K562 (cell line): ENCODE measurements around the gene LHPP. TPM values are rescaled to one million over a fixed set of nuclear protein-coding genes. Genes with fewer than 3 reads are reported as not detected.

Source experiments
- ATAC-seq: fragments of 200-7000 bp; cut with Tn5 transposase; 3 replicates; pipeline ENCODE4 v1.9.1; 2020; ENCODE audit warnings: moderate library complexity
- BruUV-seq: library from RNA; stranded (reverse); fragments of 400-500 nt; replicated peaks from 2 replicates; lab custom pipeline; 2021; lab: Mats Ljungman, UMichigan
- CTCF ChIA-PET: fragments of 300-600 bp; formaldehyde crosslinking; extraction: SDS; loops from one replicate; lab custom pipeline; 2021; ENCODE audit warnings: low intra/inter-chr PET ratio; lab: Yijun Ruan, JAX
- POLR2A ChIA-PET: fragments of 300-600, 350-650 bp; sonication (Branson Sonifier 250); formaldehyde crosslinking; extraction: SDS; loops from one replicate; lab custom pipeline; 2021; ENCODE audit warnings: antibody characterized with exemption, inconsistent platforms; lab: Yijun Ruan, JAX
- DNase-seq, 4 experiments: peaks; one replicate each; pipeline versions ENCODE4 v3.0.0 to v3.0.0-alpha.2; 2011 to 2018; ENCODE audit warnings: low spot score in 3 of 4, mixed read lengths in 3 of 4; ENCODE audit errors: extremely low read depth in 1 of 4
- FAIRE-seq: peaks from 2 replicates; lab custom pipeline; 2011; peaks lifted over from hg19 to GRCh38; lab: Jason Lieb, UNC
- H2AFZ ChIP-seq: 2 replicates; pipeline ENCODE4 v1.6.0; 2011; ENCODE audit warnings: low read depth, low read length, control low read depth, inconsistent platforms
- H3K27ac ChIP-seq: fragments of 200-600 bp; 3 replicates; pipeline ENCODE4 v1.8.0; 2011; ENCODE audit warnings: low read depth, mild to moderate bottlenecking, control low read depth, inconsistent platforms, low read length, moderate library complexity, mixed read lengths; ENCODE audit errors: extremely low read depth
- H3K27me3 ChIP-seq, 2 experiments: fragments of 300-600 bp in 1 of 2; 2 replicates in 1 of 2; 3 replicates in 1 of 2; pipeline versions ENCODE4 v1.6.0 to v1.8.0; 2011; ENCODE audit warnings: inconsistent platforms in 2 of 2, low read length in 2 of 2, mild to moderate bottlenecking in 1 of 2, mixed read lengths in 1 of 2, moderate library complexity in 1 of 2; ENCODE audit not compliant: control insufficient read depth in 2 of 2, insufficient read depth in 2 of 2
- H3K36me3 ChIP-seq: fragments of 300-600 bp; 3 replicates; pipeline ENCODE4 v1.8.0; 2011; ENCODE audit warnings: mild to moderate bottlenecking, low read length, inconsistent platforms; ENCODE audit not compliant: control insufficient read depth, insufficient read depth
- H3K4me1 ChIP-seq, 2 experiments: fragments of 200-600 bp in 1 of 2; replicated peaks in 1 of 2; 2 replicates in 1 of 2; 3 replicates in 1 of 2; pipeline versions ENCODE4 v1.5.1 to v1.8.0; 2011; ENCODE audit warnings: inconsistent platforms in 2 of 2, low read length in 2 of 2, mild to moderate bottlenecking in 1 of 2, mixed read lengths in 1 of 2, moderate library complexity in 1 of 2; ENCODE audit not compliant: control insufficient read depth in 2 of 2, insufficient read depth in 2 of 2
- H3K4me2 ChIP-seq: 2 replicates; pipeline ENCODE4 v1.6.1; 2011; ENCODE audit warnings: low read length, control low read depth, inconsistent platforms, mixed read lengths; ENCODE audit not compliant: insufficient read depth
- H3K4me3 ChIP-seq: fragments of 200-600 bp; sonication (generic), shearing (Covaris generic); 2 replicates; pipeline ENCODE4 v1.5.1; 2016; ENCODE audit warnings: control low read depth, inconsistent platforms
- H3K79me2 ChIP-seq: fragments of 200-600 bp; 3 replicates; pipeline ENCODE4 v1.8.0; 2011; ENCODE audit warnings: low read length, inconsistent platforms; ENCODE audit not compliant: control insufficient read depth, insufficient read depth
- H3K9ac ChIP-seq, 2 experiments: 2 replicates each; pipeline versions ENCODE4 v1.6.0 to v1.6.1; 2011; ENCODE audit warnings: low read depth in 2 of 2, low read length in 2 of 2, control low read depth in 1 of 2, inconsistent platforms in 1 of 2, mild to moderate bottlenecking in 1 of 2, mixed read lengths in 1 of 2; ENCODE audit not compliant: insufficient read depth in 1 of 2
- H3K9me1 ChIP-seq: one replicate; pipeline ENCODE4 v1.6.0; 2011; ENCODE audit warnings: inconsistent platforms, mild to moderate bottlenecking, low read length, moderate library complexity; ENCODE audit not compliant: control insufficient read depth, insufficient read depth
- H3K9me3 ChIP-seq: replicated peaks from 2 replicates; pipeline ENCODE4 v1.5.1; 2011; ENCODE audit warnings: low read depth, low read length, inconsistent platforms; ENCODE audit not compliant: control insufficient read depth, insufficient read depth
- H4K20me1 ChIP-seq: replicated peaks from 2 replicates; pipeline ENCODE4 v1.6.1; 2011; ENCODE audit warnings: low read length, inconsistent platforms, mixed read lengths; ENCODE audit not compliant: control insufficient read depth, insufficient read depth
- BCOR ChIP-seq: fragments of 450-650 bp; IDR thresholded peaks from 2 replicates; pipeline ENCODE4 v1.6.1; 2016
- FOXJ3 ChIP-seq: sonication (generic); formaldehyde crosslinking; IDR thresholded peaks from 2 replicates; pipeline ENCODE4 v1.4.0; 2020; ENCODE audit warnings: mild to moderate bottlenecking, missing genetic modification reagents
- FOXM1 ChIP-seq, 2 experiments: fragments of 450-650 bp in 1 of 2; sonication (generic) in 1 of 2; formaldehyde crosslinking in 1 of 2; IDR thresholded peaks; 2 replicates each; pipeline versions ENCODE4 v1.6.1 to v1.9.0; 2017 to 2022; ENCODE audit warnings: low read depth in 2 of 2, mild to moderate bottlenecking in 2 of 2, missing genetic modification reagents in 1 of 2, moderate library complexity in 1 of 2
- MEIS2 ChIP-seq: fragments of 450-650 bp; IDR thresholded peaks from 2 replicates; pipeline ENCODE4 v1.6.1; 2014; ENCODE audit warnings: mild to moderate bottlenecking; ENCODE audit not compliant: partially characterized antibody
- RBFOX2 ChIP-seq: fragments of 200-400 bp; formaldehyde crosslinking; IDR thresholded peaks from 2 replicates; pipeline ENCODE4 v1.6.1; 2017; ENCODE audit warnings: low read depth, mild to moderate bottlenecking, low read length, moderate library complexity
- TCF7 ChIP-seq: sonication (generic); IDR thresholded peaks from 2 replicates; pipeline ENCODE4 v1.6.1; 2016; ENCODE audit warnings: antibody characterized with exemption, borderline replicate concordance
- TEAD4 ChIP-seq, 2 experiments: sonication (generic) in 1 of 2; formaldehyde crosslinking in 1 of 2; IDR thresholded peaks; 2 replicates each; pipeline versions ENCODE4 v1.6.1 to v1.8.0; 2012 to 2022; ENCODE audit warnings: borderline replicate concordance in 1 of 2, inconsistent platforms in 1 of 2, low read length in 1 of 2, mild to moderate bottlenecking in 1 of 2, missing genetic modification reagents in 1 of 2
- ZFP1 ChIP-seq: fragments of 450-650 bp; formaldehyde crosslinking; IDR thresholded peaks from 2 replicates; pipeline ENCODE4 v1.4.0; 2020; ENCODE audit warnings: mild to moderate bottlenecking, mixed read lengths
- ZNF311 ChIP-seq: fragments of 250-450 bp; sonication (Bioruptor Pico); IDR thresholded peaks from 2 replicates; pipeline ENCODE4 v1.4.0; 2020; ENCODE audit warnings: mild to moderate bottlenecking, moderate library complexity
- ZNF79 ChIP-seq: fragments of 250-450 bp; sonication (Bioruptor Pico); IDR thresholded peaks from 2 replicates; pipeline ENCODE4 v1.4.0; 2020; ENCODE audit warnings: low read depth, mild to moderate bottlenecking, moderate library complexity
- WGBS: fragments of 100-300 bp; shearing (Covaris generic); methylation state at CpG from one replicate; pipeline ENCODE4 v1.1.6; 2016; ENCODE audit warnings: low coverage, mixed read lengths; ENCODE audit not compliant: insufficient coverage; ENCODE audit errors: missing lambda C conversion rate; 5-methylcytosine and 5-hydroxymethylcytosine counted together
- in situ Hi-C: fragments of 300-500 bp; cut with MboI; formaldehyde crosslinking; loops from 4 replicates; pipeline ENCODE4 v1.15.0; 2018; ENCODE audit warnings: inconsistent platforms, mixed read lengths
- intact Hi-C: fragments of 100-400 bp; cut with micrococcal nuclease; formaldehyde crosslinking; loops from 2 replicates; pipeline ENCODE4 v1.14.2; 2022
- polyA plus RNA-seq, 8 experiments: library from polyadenylated mRNA; depleted of rRNA in 4 of 8; stranded (reverse) in 5 of 8; unstranded in 3 of 8; fragments of >200 nt; fragmentation: Nextera tagmentation in 2 of 8; fragmentation: Illumina TruSeq in 1 of 8; extraction: Ambion mirVana in 2 of 8; extraction: Trizol in 1 of 8; gene quantifications; 2 replicates each; pipeline versions ENCODE4 v1.2.1 to v1.2.3, GENCODE V29; 2011 to 2014; ENCODE audit warnings: inconsistent platforms in 1 of 8, missing spikeins in 1 of 8
- total RNA-seq, 7 experiments: library from RNA; depleted of rRNA in 6 of 7; stranded (reverse); fragments of >200 nt in 6 of 7; fragmentation: Illumina TruSeq in 2 of 7; extraction: Trizol in 2 of 7; gene quantifications; 2 replicates each; pipeline versions ENCODE4 v1.2.1 to v1.2.3, GENCODE V29; 2011 to 2021; ENCODE audit warnings: low replicate concordance in 1 of 7
- TF ChIP-seq, protein P1 (sequence below): sonication (generic); formaldehyde crosslinking; IDR thresholded peaks from 2 replicates; pipeline ENCODE4 v1.8.0; 2023; ENCODE audit warnings: mild to moderate bottlenecking, missing genetic modification reagents
- TF ChIP-seq, protein P2 (sequence below): fragments of 450-650 bp; IDR thresholded peaks from 2 replicates; pipeline ENCODE4 v1.7.1; 2018; ENCODE audit warnings: mild to moderate bottlenecking, low read depth; ENCODE audit not compliant: partially characterized antibody
- TF ChIP-seq, protein P3 (sequence below): sonication (generic); formaldehyde crosslinking; IDR thresholded peaks from 2 replicates; pipeline ENCODE4 v1.8.0; 2023; ENCODE audit warnings: mild to moderate bottlenecking, missing genetic modification reagents

LHPP gene
- total and polyA plus RNA-seq, 9 of the 15 experiments (the other 6 are each of a cell fraction or from before 2014, with no cell fraction given) = 0.34 to 7.4 (median 3.0) TPM

DNA sequence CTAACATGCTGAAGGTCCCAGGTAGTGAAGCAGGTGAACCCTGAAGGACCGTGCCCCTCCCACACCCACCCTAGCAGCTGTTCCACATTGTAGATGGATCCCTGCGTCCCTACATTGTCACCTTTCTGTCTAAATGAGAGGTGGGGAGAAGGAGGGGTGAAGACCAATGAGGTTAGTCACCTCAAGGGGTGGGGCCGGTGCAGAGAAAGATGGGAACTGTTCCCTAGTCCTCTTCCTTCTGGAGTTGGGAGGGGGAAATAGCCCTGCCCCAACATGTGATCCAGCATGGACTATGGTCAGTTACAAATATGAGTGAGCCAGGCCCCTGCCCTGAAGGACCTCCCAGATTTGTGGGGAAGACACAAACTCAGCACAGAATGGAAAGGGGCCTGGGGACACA lies 124.5 kb downstream of the LHPP start (continued):
- no peak for TF ChIP-seq TEAD4 (IDR thresholded peaks at IDR 0.05; ENCODE audit: low read length)
- no peak for TF ChIP-seq TEAD4 (CRISPR knock-in tag; IDR thresholded peaks at IDR 0.05; ENCODE audit: borderline replicate concordance)
- no peak for TF ChIP-seq FOXM1 (IDR thresholded peaks at IDR 0.05; ENCODE audit: low read depth)
- no peak for TF ChIP-seq FOXM1 (CRISPR knock-in tag; IDR thresholded peaks at IDR 0.05; ENCODE audit: low read depth)
- no peak for TF ChIP-seq ZNF311 (CRISPR knock-in tag)
- TF ChIP-seq ZFP1 (CRISPR knock-in tag) = no peak
- TF ChIP-seq BCOR = no peak
- TF ChIP-seq, all 486 proteins: peak for 0

DNA sequence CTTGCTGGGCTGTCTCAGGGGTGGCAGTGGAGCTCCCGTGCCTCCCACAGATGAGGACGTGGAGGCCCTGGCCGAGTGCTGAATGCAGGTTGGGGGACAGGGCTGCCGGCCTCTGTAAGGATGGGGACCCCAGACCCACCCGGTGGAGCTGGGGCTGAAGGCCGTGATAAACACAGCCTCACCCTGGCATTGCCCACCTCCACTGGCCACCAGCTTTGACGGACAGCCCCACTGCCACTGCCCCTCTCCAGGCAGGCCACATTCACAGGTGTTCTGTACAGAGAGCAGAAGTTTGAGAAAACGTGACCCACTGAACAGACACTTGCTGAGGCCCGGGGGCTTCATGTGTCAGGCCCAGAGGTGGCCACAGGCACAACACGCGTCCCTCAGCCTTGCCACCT lies 126.2 kb downstream of the LHPP start:
- peaks cover 0 to 8% of the 10 kb centered on the region in 2 experiments; a peak in 3 of 5 replicates for H3K27me3 ChIP-seq
- in situ Hi-C loops (no loop called here), intact Hi-C loops (loop anchor here (2.0 kb wide), 1 partner anchor 129 kb away; no protein-coding TSS in a partner anchor)
- H3K9me3 ChIP-seq = no peaks in the 10 kb centered on the region
- no peaks in the 10 kb centered on the region for H3K36me3 ChIP-seq
- peaks cover 5% of the 10 kb centered on the region for H3K9me1 ChIP-seq
- no peak overlapping the region for H2AFZ ChIP-seq
- ATAC-seq (no peak), DNase-seq (no peak), FAIRE-seq (no peak)
- CTCF ChIA-PET = no interaction called here
- peaks cover 10% of the 10 kb centered on the region; the same call in 1 of the 2 replicates for H4K20me1 ChIP-seq
- no TSS peak for BruUV-seq
- no peak overlapping the region for H3K27ac ChIP-seq
- peaks cover 15 to 35% of the 10 kb centered on the region in 2 experiments for H3K4me1 ChIP-seq
- H3K4me2 ChIP-seq = no peak overlapping the region
- POLR2A ChIA-PET = no interaction called here
- H3K79me2 ChIP-seq = no peaks in the 10 kb centered on the region
- peak overlapping the region in 1 of 2 experiments; percentile 64; a peak in 1 of 4 replicates for H3K9ac ChIP-seq
- WGBS = 68% methylated on average over 8 of the region's 11 CpGs
- no peak overlapping the region for H3K4me3 ChIP-seq
- TF ChIP-seq, protein P1, sequence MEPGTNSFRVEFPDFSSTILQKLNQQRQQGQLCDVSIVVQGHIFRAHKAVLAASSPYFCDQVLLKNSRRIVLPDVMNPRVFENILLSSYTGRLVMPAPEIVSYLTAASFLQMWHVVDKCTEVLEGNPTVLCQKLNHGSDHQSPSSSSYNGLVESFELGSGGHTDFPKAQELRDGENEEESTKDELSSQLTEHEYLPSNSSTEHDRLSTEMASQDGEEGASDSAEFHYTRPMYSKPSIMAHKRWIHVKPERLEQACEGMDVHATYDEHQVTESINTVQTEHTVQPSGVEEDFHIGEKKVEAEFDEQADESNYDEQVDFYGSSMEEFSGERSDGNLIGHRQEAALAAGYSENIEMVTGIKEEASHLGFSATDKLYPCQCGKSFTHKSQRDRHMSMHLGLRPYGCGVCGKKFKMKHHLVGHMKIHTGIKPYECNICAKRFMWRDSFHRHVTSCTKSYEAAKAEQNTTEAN (CRISPR knock-in tag) = no peak
- no peak for TF ChIP-seq TCF7
- TF ChIP-seq, protein P2, sequence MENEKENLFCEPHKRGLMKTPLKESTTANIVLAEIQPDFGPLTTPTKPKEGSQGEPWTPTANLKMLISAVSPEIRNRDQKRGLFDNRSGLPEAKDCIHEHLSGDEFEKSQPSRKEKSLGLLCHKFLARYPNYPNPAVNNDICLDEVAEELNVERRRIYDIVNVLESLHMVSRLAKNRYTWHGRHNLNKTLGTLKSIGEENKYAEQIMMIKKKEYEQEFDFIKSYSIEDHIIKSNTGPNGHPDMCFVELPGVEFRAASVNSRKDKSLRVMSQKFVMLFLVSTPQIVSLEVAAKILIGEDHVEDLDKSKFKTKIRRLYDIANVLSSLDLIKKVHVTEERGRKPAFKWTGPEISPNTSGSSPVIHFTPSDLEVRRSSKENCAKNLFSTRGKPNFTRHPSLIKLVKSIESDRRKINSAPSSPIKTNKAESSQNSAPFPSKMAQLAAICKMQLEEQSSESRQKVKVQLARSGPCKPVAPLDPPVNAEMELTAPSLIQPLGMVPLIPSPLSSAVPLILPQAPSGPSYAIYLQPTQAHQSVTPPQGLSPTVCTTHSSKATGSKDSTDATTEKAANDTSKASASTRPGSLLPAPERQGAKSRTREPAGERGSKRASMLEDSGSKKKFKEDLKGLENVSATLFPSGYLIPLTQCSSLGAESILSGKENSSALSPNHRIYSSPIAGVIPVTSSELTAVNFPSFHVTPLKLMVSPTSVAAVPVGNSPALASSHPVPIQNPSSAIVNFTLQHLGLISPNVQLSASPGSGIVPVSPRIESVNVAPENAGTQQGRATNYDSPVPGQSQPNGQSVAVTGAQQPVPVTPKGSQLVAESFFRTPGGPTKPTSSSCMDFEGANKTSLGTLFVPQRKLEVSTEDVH = no peak
- no peak for TF ChIP-seq RBFOX2
- TF ChIP-seq, protein P3, sequence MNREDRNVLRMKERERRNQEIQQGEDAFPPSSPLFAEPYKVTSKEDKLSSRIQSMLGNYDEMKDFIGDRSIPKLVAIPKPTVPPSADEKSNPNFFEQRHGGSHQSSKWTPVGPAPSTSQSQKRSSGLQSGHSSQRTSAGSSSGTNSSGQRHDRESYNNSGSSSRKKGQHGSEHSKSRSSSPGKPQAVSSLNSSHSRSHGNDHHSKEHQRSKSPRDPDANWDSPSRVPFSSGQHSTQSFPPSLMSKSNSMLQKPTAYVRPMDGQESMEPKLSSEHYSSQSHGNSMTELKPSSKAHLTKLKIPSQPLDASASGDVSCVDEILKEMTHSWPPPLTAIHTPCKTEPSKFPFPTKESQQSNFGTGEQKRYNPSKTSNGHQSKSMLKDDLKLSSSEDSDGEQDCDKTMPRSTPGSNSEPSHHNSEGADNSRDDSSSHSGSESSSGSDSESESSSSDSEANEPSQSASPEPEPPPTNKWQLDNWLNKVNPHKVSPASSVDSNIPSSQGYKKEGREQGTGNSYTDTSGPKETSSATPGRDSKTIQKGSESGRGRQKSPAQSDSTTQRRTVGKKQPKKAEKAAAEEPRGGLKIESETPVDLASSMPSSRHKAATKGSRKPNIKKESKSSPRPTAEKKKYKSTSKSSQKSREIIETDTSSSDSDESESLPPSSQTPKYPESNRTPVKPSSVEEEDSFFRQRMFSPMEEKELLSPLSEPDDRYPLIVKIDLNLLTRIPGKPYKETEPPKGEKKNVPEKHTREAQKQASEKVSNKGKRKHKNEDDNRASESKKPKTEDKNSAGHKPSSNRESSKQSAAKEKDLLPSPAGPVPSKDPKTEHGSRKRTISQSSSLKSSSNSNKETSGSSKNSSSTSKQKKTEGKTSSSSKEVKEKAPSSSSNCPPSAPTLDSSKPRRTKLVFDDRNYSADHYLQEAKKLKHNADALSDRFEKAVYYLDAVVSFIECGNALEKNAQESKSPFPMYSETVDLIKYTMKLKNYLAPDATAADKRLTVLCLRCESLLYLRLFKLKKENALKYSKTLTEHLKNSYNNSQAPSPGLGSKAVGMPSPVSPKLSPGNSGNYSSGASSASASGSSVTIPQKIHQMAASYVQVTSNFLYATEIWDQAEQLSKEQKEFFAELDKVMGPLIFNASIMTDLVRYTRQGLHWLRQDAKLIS = no peak
- TF ChIP-seq FOXJ3 (CRISPR knock-in tag) = no peak
- no peak for TF ChIP-seq MEIS2
- TF ChIP-seq ZNF79 = no peak
